ENCODE measurements around the gene FBLIM1.
"Not testable (repeated sequence)": the region's sequence is repeated elsewhere in the genome, so short reads cannot be mapped to it uniquely, and the experiment has no call there.

FBLIM1 gene

GRCh38 chr1:15810073-15810472, 51.5 kb downstream of the FBLIM1 start:
- no peak for DNase-seq (ENCODE audit: low read depth, low spot score)

GRCh38 chr1:15816674-15817073, 58.1 kb downstream of the FBLIM1 start:
- no peak for DNase-seq (ENCODE audit: low read depth, low spot score)

DNA sequence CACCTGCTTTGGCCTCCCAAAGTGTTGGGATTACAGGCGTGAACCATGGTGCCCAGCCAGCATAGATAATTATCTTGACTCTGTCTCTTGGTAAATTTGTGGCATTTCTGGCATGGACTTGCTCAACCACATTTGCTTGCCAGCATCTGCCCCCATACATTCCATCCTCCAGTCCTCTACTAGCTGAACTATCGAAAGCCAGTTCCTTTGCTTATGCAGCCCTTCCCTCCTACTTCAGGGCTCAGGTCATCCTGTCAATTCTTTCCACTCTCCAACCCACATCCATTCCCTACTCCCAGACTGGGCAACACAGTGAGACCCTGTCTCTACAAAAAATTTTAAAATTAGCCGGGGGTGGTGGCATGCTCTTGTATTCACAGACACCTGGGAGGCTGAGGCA, 61.9 kb downstream of the FBLIM1 start:
- DNase-seq (ENCODE audit: low read depth, low spot score), result no peak

- DNase-seq (ENCODE audit: low read depth, low spot score), result no peak
These were observed 67.2 kb downstream of the FBLIM1 start for GRCh38 chr1:15825800-15826199.

- DNase-seq (ENCODE audit: low read depth, low spot score), result no peak
These were observed 68.4 kb downstream of the FBLIM1 start for GRCh38 chr1:15826810-15827507.

GRCh38 chr1:15827567-15827966, 69.0 kb downstream of the FBLIM1 start:
- not testable (repeated sequence) for DNase-seq (ENCODE audit: low read depth, low spot score)

GRCh38 chr1:15828931-15829330, 70.3 kb downstream of the FBLIM1 start:
- not testable (repeated sequence) for DNase-seq (ENCODE audit: low read depth, low spot score)

DNA sequence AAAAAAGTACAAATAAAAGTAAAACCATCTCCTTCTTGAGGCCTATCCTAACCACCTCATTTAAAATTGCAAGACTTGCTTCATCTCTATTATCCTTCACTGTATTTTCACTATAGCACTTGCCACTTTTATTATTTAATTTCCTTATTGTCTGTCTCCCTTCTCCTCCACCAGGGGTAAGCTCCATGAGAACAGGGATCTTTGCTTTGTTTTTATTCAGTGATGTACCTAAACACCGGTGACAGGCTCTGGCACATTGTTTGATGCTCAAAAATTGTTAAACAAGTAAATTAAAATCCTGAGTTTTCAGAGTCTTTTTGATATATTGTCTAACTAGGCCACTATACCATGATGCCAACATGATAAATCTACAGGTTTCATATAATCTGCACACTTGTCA, 71.7 kb downstream of the FBLIM1 start:
- DNase-seq (ENCODE audit: low read depth, low spot score), result no peak

GRCh38 chr1:15833069-15833679, 74.6 kb downstream of the FBLIM1 start:
- no peak for DNase-seq (ENCODE audit: low read depth, low spot score)

GRCh38 chr1:15833842-15834405, 75.3 kb downstream of the FBLIM1 start:
- no peak for DNase-seq (ENCODE audit: low read depth, low spot score)

DNA sequence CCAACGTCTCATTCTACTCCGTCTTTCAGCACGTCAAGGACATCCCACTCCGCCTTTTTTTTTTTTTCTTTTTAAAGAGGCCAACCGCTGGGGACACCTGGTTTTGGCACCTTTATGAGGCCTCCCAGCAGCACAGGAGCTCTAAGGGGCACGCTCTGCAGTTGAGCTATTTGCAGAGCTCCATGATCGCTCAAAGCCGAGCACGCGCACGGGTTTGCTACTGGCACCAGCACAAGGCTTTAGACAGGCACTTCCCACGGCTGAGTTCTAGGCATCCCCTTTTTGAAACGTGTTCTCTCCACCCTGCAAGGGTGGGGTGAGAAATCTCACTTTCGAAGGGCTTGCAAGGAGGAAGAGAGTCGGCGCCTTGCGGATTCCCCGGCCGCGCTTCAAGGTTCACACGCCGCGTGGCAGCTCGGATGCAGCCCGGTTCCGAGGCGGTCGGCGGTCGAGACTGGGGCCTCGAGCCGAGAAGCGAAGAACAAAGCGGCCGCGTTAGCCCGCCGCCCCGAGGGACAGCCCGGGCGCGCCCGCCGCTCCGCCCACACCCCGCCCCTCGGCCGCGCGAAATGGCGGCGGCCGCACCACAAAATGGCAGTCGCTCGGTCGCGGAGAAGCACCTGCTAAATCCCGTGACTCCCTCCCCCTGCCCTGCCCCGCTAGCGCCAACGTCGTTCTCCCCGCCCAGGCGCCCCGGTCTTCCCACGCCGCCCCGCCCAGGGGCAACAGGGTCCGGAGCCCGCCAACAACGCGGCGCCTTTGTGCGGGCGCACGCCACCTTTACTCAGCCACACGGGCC, 76.0 kb downstream of the FBLIM1 start:
- DNase-seq (ENCODE audit: low read depth, low spot score), result no peak

DNA sequence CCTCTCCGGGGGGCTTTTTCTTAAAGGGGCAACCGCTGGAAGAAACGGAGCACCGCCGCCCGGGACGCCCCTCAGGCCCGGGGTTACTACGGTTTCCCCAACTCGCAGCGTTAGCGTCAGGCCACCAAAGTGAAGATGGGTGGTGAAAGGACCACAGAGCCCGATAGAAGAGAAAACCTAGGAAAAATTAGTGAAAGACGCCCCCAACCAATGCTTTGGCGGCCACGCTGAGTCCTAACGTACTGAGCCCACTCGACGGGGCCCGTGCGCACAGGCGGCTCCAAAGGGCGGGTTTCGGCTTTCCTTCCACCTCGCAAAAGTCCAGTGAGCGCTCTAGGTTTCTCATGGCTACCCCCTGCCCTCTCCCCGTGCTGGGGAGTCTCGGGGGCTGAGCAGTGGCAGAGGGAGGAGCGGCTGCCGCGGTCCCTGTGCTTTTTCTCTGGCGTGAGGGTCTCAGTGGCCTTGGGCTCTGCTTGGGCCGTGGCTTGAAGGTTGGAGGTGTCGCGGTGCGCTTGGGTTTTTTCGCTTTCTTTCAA, 76.7 kb downstream of the FBLIM1 start:
- no peak for DNase-seq (ENCODE audit: low read depth, low spot score)

GRCh38 chr1:15835741-15836510, 77.3 kb downstream of the FBLIM1 start:
- peak; percentile 91 for DNase-seq (ENCODE audit: low read depth, low spot score)

Measured in iPS DF 19.7 (cell line).